Pancreas (tissue), 10 donors: ENCODE results near the gene NKTR. TPM values are rescaled to one million over a fixed set of nuclear protein-coding genes. Genes with fewer than 3 reads are reported as not detected.

Experiments
- ATAC-seq, 4 donors: fragments of 200-7000 bp; cut with Tn5 transposase; one replicate each; pipeline versions ENCODE4 v1.8.0 to v1.9.1; 2020; ENCODE audit warnings: mild to moderate bottlenecking in 4 of 4, moderate library complexity in 4 of 4
- DNase-seq, 6 donors: peaks; one replicate each; pipeline ENCODE4 v3.0.0-alpha.2; 2020
- FAIRE-seq: peaks from 2 replicates; lab custom pipeline; 2012; peaks lifted over from hg19 to GRCh38; lab: Jason Lieb, UNC
- H3K27ac ChIP-seq, 4 donors: fragments of 200-600 bp; sonication (generic); 1 replicate in 3 of 4; 2 replicates in 1 of 4; pipeline versions ENCODE4 v1.5.0 to v1.8.0; 2020
- H3K27me3 ChIP-seq, 4 donors: fragments of 200-600 bp; one replicate each; pipeline ENCODE4 v1.8.0; 2021
- H3K36me3 ChIP-seq, 3 donors: fragments of 200-600 bp; sonication (generic) in 1 of 3; one replicate each; pipeline versions ENCODE4 v1.5.0 to v1.8.0; 2020 to 2021
- H3K4me1 ChIP-seq, 3 donors: fragments of 200-600 bp; one replicate each; pipeline ENCODE4 v1.8.0; 2021
- H3K4me3 ChIP-seq, 4 donors: fragments of 200-600 bp; sonication (generic) in 2 of 4; one replicate each; pipeline versions ENCODE4 v1.5.0 to v1.8.0; 2020 to 2021
- H3K9me3 ChIP-seq, 4 donors: fragments of 200-600 bp; one replicate each; pipeline ENCODE4 v1.8.0; 2021
- CTCF ChIP-seq, 4 donors: fragments of 200-600 bp; sonication (generic) in 3 of 4; IDR thresholded peaks; one replicate each; pipeline versions ENCODE4 v1.5.0 to v1.8.0; 2021; ENCODE audit warnings: antibody characterized with exemption in 4 of 4
- WGBS, 2 donors: extraction: QIAGEN DNeasy Blood & Tissue Kit; methylation state at CpG; one replicate each; pipeline ENCODE4 v1.1.7; 2013; 5-methylcytosine and 5-hydroxymethylcytosine counted together
- intact Hi-C, 3 donors: fragments of 100-400 bp; cut with DNase I; formaldehyde crosslinking; loops; one replicate each; pipeline versions ENCODE4 v1.11.1 to v1.14.2; 2022
- polyA plus RNA-seq, 2 donors: library from polyadenylated mRNA; stranded (reverse); fragments of 200-250 nt; gene quantifications; one replicate each; pipeline ENCODE4 v1.2.3, GENCODE V29; 2013
- total RNA-seq, 6 donors: library from RNA; stranded (reverse); fragmentation: NEBNext Ultra II Directional in 4 of 6; extraction: Animal tissue kit (Norgen Biotek cat#: 25700) in 4 of 6; gene quantifications; one replicate each; pipeline versions ENCODE4 v1.2.1 to v1.2.4, GENCODE V29; 2021 to 2023
- donor health status: healthy with polysubstance abuse.
- donor health status: DM: no; HTN: no; CAD: no; lungs with moderate emphysema.
- donor health status: DM: no; HTN: no; CAD: no.
- donor health status: control.
- donor health status: control.
- donor health status: Bipolar disorder and iron deficiency.
- donor health status: DM: yes; HTN: yes; CAD: no.
- donor health status: DM: no; HTN: no; CAD: no.
- donor health status: DM: no; HTN: no; CAD: no.
- donor health status: DM: yes; HTN: yes; CAD: no.

The NKTR gene
- total and polyA plus RNA-seq, 8 donors: 15.5 to 46.8 (median 33.0) TPM

- no peak for TF ChIP-seq CTCF (IDR thresholded peaks at IDR 0.05)
- peak in 1 of 6 donors; percentile 7 for DNase-seq
- no peaks in the 10 kb centered on the region for H3K4me1 ChIP-seq
- intact Hi-C loops: no loop called here
- WGBS, 2 donors: 55 to 74% methylated on average over 7 of the region's 7 CpGs
- no peak for FAIRE-seq
- no peaks in the 10 kb centered on the region for H3K27me3 ChIP-seq
- H3K4me3 ChIP-seq: no peak overlapping the region
- no peak overlapping the region for H3K27ac ChIP-seq
- ATAC-seq: no peak
- H3K36me3 ChIP-seq: no peaks in the 10 kb centered on the region
- H3K9me3 ChIP-seq: no peaks in the 10 kb centered on the region
These were observed 89.7 kb downstream of the NKTR start for GRCh38 chr3:42690191-42690590.

- WGBS, 2 donors: 67 to 71% methylated on average over 10 of the region's 10 CpGs
- Histone ChIP-seq H3K27me3 (no peaks in the 10 kb centered on the region), H3K4me1 (no peaks in the 10 kb centered on the region), H3K27ac (no peak overlapping the region), H3K36me3 (no peaks in the 10 kb centered on the region), H3K4me3 (no peak overlapping the region), H3K9me3 (no peaks in the 10 kb centered on the region)
- TF ChIP-seq CTCF (IDR thresholded peaks at IDR 0.05): no peak
- intact Hi-C loops: no loop called here
- FAIRE-seq: no peak
- ATAC-seq: no peak
- DNase-seq: peak in 1 of 6 donors; percentile 31
These were observed 90.5 kb downstream of the NKTR start for GRCh38 chr3:42690766-42691680.

- ATAC-seq: no peak
- Histone ChIP-seq H3K27ac (no peak overlapping the region), H3K36me3 (no peaks in the 10 kb centered on the region), H3K4me3 (no peak overlapping the region), H3K27me3 (no peaks in the 10 kb centered on the region), H3K4me1 (no peaks in the 10 kb centered on the region), H3K9me3 (no peaks in the 10 kb centered on the region)
- no peak for DNase-seq
- FAIRE-seq: no peak
- TF ChIP-seq CTCF (IDR thresholded peaks at IDR 0.05): no peak
- 60 to 71% methylated on average over 13 of the region's 13 CpGs for WGBS, 2 donors
- intact Hi-C loops: no loop called here
These were observed 91.6 kb downstream of the NKTR start for GRCh38 chr3:42691816-42692666.

- no peaks in the 10 kb centered on the region for H3K9me3 ChIP-seq
- H3K27ac ChIP-seq: no peak overlapping the region
- DNase-seq (no peak), FAIRE-seq (no peak), ATAC-seq (no peak)
- no peak for TF ChIP-seq CTCF (IDR thresholded peaks at IDR 0.05)
- intact Hi-C loops: no loop called here
- WGBS, 2 donors: 74 to 83% methylated on average over 17 of the region's 17 CpGs
- no peaks in the 10 kb centered on the region for H3K4me1 ChIP-seq
- H3K27me3 ChIP-seq: no peaks in the 10 kb centered on the region
- no peak overlapping the region for H3K4me3 ChIP-seq
- H3K36me3 ChIP-seq: no peaks in the 10 kb centered on the region
These were observed 92.4 kb downstream of the NKTR start for GRCh38 chr3:42692667-42693529.
